Ishikawa (cell line): ENCODE measurements around the gene TRPM5.
A peak's percentile ranks its signal among the peaks of the same experiment; 100 is the strongest.

Experiments
- CEBPB ChIP-seq: IDR thresholded peaks from 2 replicates; pipeline ENCODE4 v1.6.1; 2012
- CREB1 ChIP-seq: IDR thresholded peaks from 2 replicates; pipeline ENCODE4 v1.6.1; 2012; ENCODE audit warnings: low read depth
- EGR1 ChIP-seq: IDR thresholded peaks from 2 replicates; pipeline ENCODE4 v1.6.1; 2012
- EP300 ChIP-seq: IDR thresholded peaks from 2 replicates; pipeline ENCODE4 v1.6.1; 2012; ENCODE audit warnings: borderline replicate concordance
- FOXM1 ChIP-seq: IDR thresholded peaks from 2 replicates; pipeline ENCODE4 v1.6.1; 2012; ENCODE audit warnings: low read depth, borderline replicate concordance
- NFIC ChIP-seq: IDR thresholded peaks from 2 replicates; pipeline ENCODE4 v1.6.1; 2012
- RAD21 ChIP-seq: IDR thresholded peaks from 2 replicates; pipeline ENCODE4 v1.6.1; 2012; ENCODE audit warnings: low read depth
- REST ChIP-seq: IDR thresholded peaks from 2 replicates; pipeline ENCODE4 v1.6.1; 2012; ENCODE audit warnings: low read depth, mild to moderate bottlenecking
- TAF1 ChIP-seq: IDR thresholded peaks from 2 replicates; pipeline ENCODE4 v1.6.1; 2012; ENCODE audit warnings: low read depth, mild to moderate bottlenecking
- TCF12 ChIP-seq: IDR thresholded peaks from 2 replicates; pipeline ENCODE4 v1.6.1; 2012; ENCODE audit warnings: low read depth
- TEAD4 ChIP-seq: IDR thresholded peaks from 2 replicates; pipeline ENCODE4 v1.6.1; 2012
- YY1 ChIP-seq: IDR thresholded peaks from 2 replicates; pipeline ENCODE4 v1.6.1; 2012; ENCODE audit warnings: low read depth
- ZBTB7A ChIP-seq: IDR thresholded peaks from 2 replicates; pipeline ENCODE4 v1.6.1; 2012; ENCODE audit warnings: low read depth
- TF ChIP-seq, protein P1 (sequence below): IDR thresholded peaks from 2 replicates; pipeline ENCODE4 v1.6.1; 2012
- TF ChIP-seq, protein P2 (sequence below): IDR thresholded peaks from 2 replicates; pipeline ENCODE4 v1.6.1; 2012

Gene TRPM5

GRCh38 chr11:2399488-2400068 is 44.7 kb downstream of the TRPM5 start:
- no peak for TF ChIP-seq CREB1
- TF ChIP-seq FOXM1, result no peak
- TF ChIP-seq TEAD4, result no peak
- TF ChIP-seq REST, result no peak
- peak; percentile 60; the same call in 1 of the 2 replicates for TF ChIP-seq YY1

GRCh38 chr11:2398664-2399355 is 45.5 kb downstream of the TRPM5 start:
- TF ChIP-seq, protein P1, sequence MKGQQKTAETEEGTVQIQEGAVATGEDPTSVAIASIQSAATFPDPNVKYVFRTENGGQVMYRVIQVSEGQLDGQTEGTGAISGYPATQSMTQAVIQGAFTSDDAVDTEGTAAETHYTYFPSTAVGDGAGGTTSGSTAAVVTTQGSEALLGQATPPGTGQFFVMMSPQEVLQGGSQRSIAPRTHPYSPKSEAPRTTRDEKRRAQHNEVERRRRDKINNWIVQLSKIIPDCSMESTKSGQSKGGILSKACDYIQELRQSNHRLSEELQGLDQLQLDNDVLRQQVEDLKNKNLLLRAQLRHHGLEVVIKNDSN, result no peak
- TF ChIP-seq, protein P2, sequence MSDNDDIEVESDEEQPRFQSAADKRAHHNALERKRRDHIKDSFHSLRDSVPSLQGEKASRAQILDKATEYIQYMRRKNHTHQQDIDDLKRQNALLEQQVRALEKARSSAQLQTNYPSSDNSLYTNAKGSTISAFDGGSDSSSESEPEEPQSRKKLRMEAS, result no peak
- no peak for TF ChIP-seq FOXM1
- no peak for TF ChIP-seq TCF12
- no peak for TF ChIP-seq ZBTB7A
- TF ChIP-seq TEAD4, result no peak
- no peak for TF ChIP-seq REST
- TF ChIP-seq TAF1, result no peak

DNA sequence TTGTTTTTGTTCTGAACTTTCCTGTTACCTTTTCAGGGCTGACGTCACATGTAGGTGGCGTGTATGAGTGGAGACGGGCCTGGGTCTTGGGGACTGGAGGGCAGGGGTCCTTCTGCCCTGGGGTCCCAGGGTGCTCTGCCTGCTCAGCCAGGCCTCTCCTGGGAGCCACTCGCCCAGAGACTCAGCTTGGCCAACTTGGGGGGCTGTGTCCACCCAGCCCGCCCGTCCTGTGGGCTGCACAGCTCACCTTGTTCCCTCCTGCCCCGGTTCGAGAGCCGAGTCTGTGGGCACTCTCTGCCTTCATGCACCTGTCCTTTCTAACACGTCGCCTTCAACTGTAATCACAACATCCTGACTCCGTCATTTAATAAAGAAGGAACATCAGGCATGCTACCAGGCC is 47.3 kb downstream of the TRPM5 start:
- no peak for TF ChIP-seq EGR1
- TF ChIP-seq, protein P2, result no peak
- TF ChIP-seq TAF1, result no peak
- no peak for TF ChIP-seq NFIC
- no peak for TF ChIP-seq CREB1
- no peak for TF ChIP-seq RAD21
- no peak for TF ChIP-seq EP300
- no peak for TF ChIP-seq TCF12
- no peak for TF ChIP-seq ZBTB7A
- TF ChIP-seq, protein P1, result no peak
- no peak for TF ChIP-seq YY1
- TF ChIP-seq CEBPB, result no peak
- TF ChIP-seq REST, result no peak

DNA sequence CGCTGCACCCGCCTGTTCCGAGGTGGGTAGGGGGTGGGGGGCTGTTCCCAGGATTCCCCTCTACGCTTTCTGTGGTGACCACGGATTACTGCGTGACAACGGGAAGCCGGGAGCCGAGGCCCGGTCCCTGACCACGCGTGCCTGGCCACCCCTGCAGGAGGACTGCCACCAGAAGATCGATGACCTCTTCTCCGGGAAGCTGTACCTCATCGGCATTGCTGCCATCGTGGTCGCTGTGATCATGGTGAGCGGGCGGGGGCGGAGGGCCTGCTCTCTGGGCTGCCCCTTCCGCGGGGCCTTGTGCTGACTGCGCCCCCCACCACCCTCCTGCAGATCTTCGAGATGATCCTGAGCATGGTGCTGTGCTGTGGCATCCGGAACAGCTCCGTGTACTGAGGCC is 47.8 kb downstream of the TRPM5 start:
- TF ChIP-seq, protein P1, result no peak
- TF ChIP-seq NFIC (no peak), TAF1 (no peak), EGR1 (no peak), CEBPB (no peak), REST (no peak), TCF12 (no peak), TEAD4 (no peak), EP300 (no peak), YY1 (no peak), CREB1 (no peak), FOXM1 (no peak)
- TF ChIP-seq, protein P2, result no peak
